SH-SY5Y (cell line): ENCODE measurements around the gene ARHGAP6.

Experiments
- GATA2 ChIP-seq: IDR thresholded peaks from 2 replicates; pipeline ENCODE4 v1.6.1; 2011; ENCODE audit warnings: mild to moderate bottlenecking, low read depth, low read length
- GATA3 ChIP-seq: IDR thresholded peaks from 2 replicates; pipeline ENCODE4 v1.6.1; 2011; ENCODE audit warnings: low read depth, mild to moderate bottlenecking, low read length, moderate library complexity

- TF ChIP-seq GATA2, result no peak
- TF ChIP-seq GATA3, result no peak
These were observed 548.0 kb downstream of the ARHGAP6 start for GRCh38 chrX:11117745-11118144.
